A673 (cell line): ENCODE data around the gene MICU1. TPM values are rescaled to one million over a fixed set of nuclear protein-coding genes. Genes with fewer than 3 reads are reported as not detected.

ENCODE experiments used
- BruUV-seq: library from RNA; stranded (reverse); fragments of 400-500 nt; replicated peaks from 2 replicates; lab custom pipeline; 2021; lab: Mats Ljungman, UMichigan
- CTCF ChIA-PET: fragments of 300-600 bp; sonication (Branson Sonifier 250); formaldehyde crosslinking; loops from one replicate; lab custom pipeline; 2022; ENCODE audit warnings: antibody characterized with exemption; lab: Charles Lee
- POLR2A ChIA-PET: fragments of 300-600 bp; sonication (Branson Sonifier 250); formaldehyde crosslinking; loops from one replicate; lab custom pipeline; 2022; ENCODE audit warnings: antibody characterized with exemption; ENCODE audit not compliant: low non-redundant PET; lab: Charles Lee
- DNase-seq: peaks from one replicate; pipeline ENCODE4 v3.0.0-alpha.2; 2015; ENCODE audit warnings: low spot score
- H3K27ac ChIP-seq: fragments of 200-600 bp; sonication (generic); 2 replicates; pipeline ENCODE4 v1.5.1; 2016; ENCODE audit warnings: mixed run types, low read depth, mild to moderate bottlenecking, mixed read lengths, antibody characterized with exemption, low read length; ENCODE audit not compliant: poor library complexity, severe bottlenecking
- H3K27me3 ChIP-seq: fragments of 200-600 bp; sonication (generic); replicated peaks from 2 replicates; pipeline ENCODE4 v1.6.1; 2017; ENCODE audit warnings: mixed run types, low read depth, mild to moderate bottlenecking, mixed read lengths, antibody characterized with exemption, low read length; ENCODE audit not compliant: insufficient read depth, poor library complexity
- H3K36me3 ChIP-seq: fragments of 200-600 bp; sonication (generic); 2 replicates; pipeline ENCODE4 v1.6.1; 2016; ENCODE audit warnings: mixed run types, mild to moderate bottlenecking, mixed read lengths, antibody characterized with exemption, low read length; ENCODE audit not compliant: insufficient read depth, poor library complexity, severe bottlenecking
- H3K4me1 ChIP-seq: fragments of 200-600 bp; sonication (generic); 2 replicates; pipeline ENCODE4 v1.6.1; 2017; ENCODE audit warnings: mixed run types, mild to moderate bottlenecking, mixed read lengths, antibody characterized with exemption, low read length; ENCODE audit not compliant: insufficient read depth, poor library complexity, severe bottlenecking
- H3K4me3 ChIP-seq: fragments of 200-600 bp; sonication (generic); 2 replicates; pipeline ENCODE4 v1.5.1; 2016; ENCODE audit warnings: low read depth, mixed run types, mild to moderate bottlenecking, mixed read lengths, low read length; ENCODE audit not compliant: poor library complexity, severe bottlenecking
- H3K9me3 ChIP-seq: fragments of 200-600 bp; sonication (generic); 2 replicates; pipeline ENCODE4 v1.6.1; 2016; ENCODE audit warnings: mixed run types, low read depth, mild to moderate bottlenecking, mixed read lengths, antibody characterized with exemption, low read length; ENCODE audit not compliant: poor library complexity, severe bottlenecking
- EZH2 ChIP-seq: fragments of 200-600 bp; sonication (generic); IDR thresholded peaks from 2 replicates; pipeline ENCODE4 v1.6.1; 2017; ENCODE audit warnings: borderline replicate concordance, low read depth, mild to moderate bottlenecking, mixed read lengths, antibody characterized with exemption, low read length; ENCODE audit not compliant: poor library complexity, severe bottlenecking
- intact Hi-C: fragments of 100-400 bp; cut with micrococcal nuclease; formaldehyde crosslinking; loops from one replicate; pipeline ENCODE4 v1.10.0; 2022; ENCODE audit not compliant: unreplicated experiment
- total RNA-seq: library from RNA; stranded (reverse); gene quantifications from 2 replicates; pipeline ENCODE4 v1.2.3, GENCODE V29; 2021
- TF ChIP-seq, protein P1 (sequence below): fragments of 300-800, 200-600 bp; sonication (generic); conservative IDR thresholded peaks from 2 replicates; pipeline ENCODE4 v1.5.1; 2017; ENCODE audit warnings: low read depth, mild to moderate bottlenecking, antibody characterized with exemption, low read length, moderate library complexity, mixed read lengths

The MICU1 gene
- total RNA-seq, 1 experiment from 2014 or later: 37.7 TPM

GRCh38 chr10:72390764-72391163, 235.1 kb downstream of the MICU1 start:
- no TSS peak for BruUV-seq
- Histone ChIP-seq H3K27ac (no peak overlapping the region), H3K4me3 (no peak overlapping the region), H3K27me3 (no peaks in the 10 kb centered on the region), H3K4me1 (no peaks in the 10 kb centered on the region), H3K36me3 (no peaks in the 10 kb centered on the region), H3K9me3 (no peaks in the 10 kb centered on the region)
- intact Hi-C loops: no loop called here
- CTCF ChIA-PET: interaction anchor here (0.7 kb wide), 1 partner anchor 174 kb away, joined by 4 read pairs; no protein-coding TSS in a partner anchor
- no peak for DNase-seq
- no peak for TF ChIP-seq EZH2
- TF ChIP-seq, protein P1, sequence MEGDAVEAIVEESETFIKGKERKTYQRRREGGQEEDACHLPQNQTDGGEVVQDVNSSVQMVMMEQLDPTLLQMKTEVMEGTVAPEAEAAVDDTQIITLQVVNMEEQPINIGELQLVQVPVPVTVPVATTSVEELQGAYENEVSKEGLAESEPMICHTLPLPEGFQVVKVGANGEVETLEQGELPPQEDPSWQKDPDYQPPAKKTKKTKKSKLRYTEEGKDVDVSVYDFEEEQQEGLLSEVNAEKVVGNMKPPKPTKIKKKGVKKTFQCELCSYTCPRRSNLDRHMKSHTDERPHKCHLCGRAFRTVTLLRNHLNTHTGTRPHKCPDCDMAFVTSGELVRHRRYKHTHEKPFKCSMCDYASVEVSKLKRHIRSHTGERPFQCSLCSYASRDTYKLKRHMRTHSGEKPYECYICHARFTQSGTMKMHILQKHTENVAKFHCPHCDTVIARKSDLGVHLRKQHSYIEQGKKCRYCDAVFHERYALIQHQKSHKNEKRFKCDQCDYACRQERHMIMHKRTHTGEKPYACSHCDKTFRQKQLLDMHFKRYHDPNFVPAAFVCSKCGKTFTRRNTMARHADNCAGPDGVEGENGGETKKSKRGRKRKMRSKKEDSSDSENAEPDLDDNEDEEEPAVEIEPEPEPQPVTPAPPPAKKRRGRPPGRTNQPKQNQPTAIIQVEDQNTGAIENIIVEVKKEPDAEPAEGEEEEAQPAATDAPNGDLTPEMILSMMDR: no peak
- POLR2A ChIA-PET: no interaction called here

- Histone ChIP-seq H3K27ac (no peak overlapping the region), H3K4me3 (no peak overlapping the region), H3K9me3 (no peaks in the 10 kb centered on the region), H3K4me1 (no peaks in the 10 kb centered on the region), H3K27me3 (no peaks in the 10 kb centered on the region), H3K36me3 (no peaks in the 10 kb centered on the region)
- CTCF ChIA-PET: no interaction called here
- POLR2A ChIA-PET: no interaction called here
- no peak for TF ChIP-seq EZH2
- TF ChIP-seq, protein P1: no peak
- intact Hi-C loops: no loop called here
- no TSS peak for BruUV-seq
- DNase-seq: no peak
Observed at GRCh38 chr10:72389716-72390115, 236.2 kb downstream of the MICU1 start.

- ChIA-PET POLR2A (no interaction called here), CTCF (no interaction called here)
- no TSS peak for BruUV-seq
- no peak overlapping the region for H3K4me3 ChIP-seq
- TF ChIP-seq, protein P1: no peak
- no peak for TF ChIP-seq EZH2
- no peaks in the 10 kb centered on the region for H3K9me3 ChIP-seq
- no peaks in the 10 kb centered on the region for H3K36me3 ChIP-seq
- no peaks in the 10 kb centered on the region for H3K4me1 ChIP-seq
- no peaks in the 10 kb centered on the region for H3K27me3 ChIP-seq
- no peak overlapping the region for H3K27ac ChIP-seq
- intact Hi-C loops: no loop called here
- no peak for DNase-seq
Observed at GRCh38 chr10:72389014-72389413, 236.9 kb downstream of the MICU1 start.
